Stimulated activated CD4-positive, alpha-beta T cell treated with anti-CD3 and anti-CD28 coated beads, Interleukin-4, amount 100 ng/mL, for 24 hours (primary cell): ENCODE data around the gene LRRC8C.

Source experiments
- DNase-seq: peaks from one replicate; pipeline ENCODE4 v3.0.0-alpha.2; 2020

Gene LRRC8C

GRCh38 chr1:89736937-89737733, 104.2 kb downstream of the LRRC8C start:
- DNase-seq = no peak

- no peak for DNase-seq
Measured at GRCh38 chr1:89737985-89738510, 105.1 kb downstream of the LRRC8C start.

- peak; percentile 62 for DNase-seq
Measured at GRCh38 chr1:89739013-89739843, 106.3 kb downstream of the LRRC8C start.

- no peak for DNase-seq
Measured at GRCh38 chr1:89739844-89740216, 106.9 kb downstream of the LRRC8C start.

- no peak for DNase-seq
Measured at GRCh38 chr1:89743788-89744187, 110.9 kb downstream of the LRRC8C start.

- DNase-seq = no peak
Measured at GRCh38 chr1:89746424-89747149, 113.7 kb downstream of the LRRC8C start.

GRCh38 chr1:89753761-89754160, 120.8 kb downstream of the LRRC8C start:
- DNase-seq = no peak

GRCh38 chr1:89754518-89754917, 121.6 kb downstream of the LRRC8C start:
- DNase-seq = no peak

GRCh38 chr1:89755591-89755990, 122.7 kb downstream of the LRRC8C start:
- DNase-seq = no peak

- DNase-seq = peak; percentile 50
Measured at GRCh38 chr1:89757532-89757931, 124.6 kb downstream of the LRRC8C start.

- DNase-seq = no peak
Measured at GRCh38 chr1:89758156-89758555, 125.2 kb downstream of the LRRC8C start.

GRCh38 chr1:89759036-89759435, 126.1 kb downstream of the LRRC8C start:
- DNase-seq = no peak

- no peak for DNase-seq
Measured at GRCh38 chr1:89760496-89760895, 127.6 kb downstream of the LRRC8C start.

- DNase-seq = no peak
Measured at GRCh38 chr1:89761338-89761737, 128.4 kb downstream of the LRRC8C start.

- no peak for DNase-seq
Measured at GRCh38 chr1:89761901-89762300, 129.0 kb downstream of the LRRC8C start.

GRCh38 chr1:89762386-89762778, 129.5 kb downstream of the LRRC8C start:
- DNase-seq = no peak

GRCh38 chr1:89762779-89763648, 130.1 kb downstream of the LRRC8C start:
- DNase-seq = peak; percentile 90

- DNase-seq = no peak
Measured at GRCh38 chr1:89763649-89763986, 130.7 kb downstream of the LRRC8C start.

GRCh38 chr1:89765774-89766173, 132.9 kb downstream of the LRRC8C start:
- DNase-seq = no peak

GRCh38 chr1:89767618-89768017, 134.7 kb downstream of the LRRC8C start:
- no peak for DNase-seq
